ENCODE data around the gene IDE.

- TF ChIP-seq, protein P1, sequence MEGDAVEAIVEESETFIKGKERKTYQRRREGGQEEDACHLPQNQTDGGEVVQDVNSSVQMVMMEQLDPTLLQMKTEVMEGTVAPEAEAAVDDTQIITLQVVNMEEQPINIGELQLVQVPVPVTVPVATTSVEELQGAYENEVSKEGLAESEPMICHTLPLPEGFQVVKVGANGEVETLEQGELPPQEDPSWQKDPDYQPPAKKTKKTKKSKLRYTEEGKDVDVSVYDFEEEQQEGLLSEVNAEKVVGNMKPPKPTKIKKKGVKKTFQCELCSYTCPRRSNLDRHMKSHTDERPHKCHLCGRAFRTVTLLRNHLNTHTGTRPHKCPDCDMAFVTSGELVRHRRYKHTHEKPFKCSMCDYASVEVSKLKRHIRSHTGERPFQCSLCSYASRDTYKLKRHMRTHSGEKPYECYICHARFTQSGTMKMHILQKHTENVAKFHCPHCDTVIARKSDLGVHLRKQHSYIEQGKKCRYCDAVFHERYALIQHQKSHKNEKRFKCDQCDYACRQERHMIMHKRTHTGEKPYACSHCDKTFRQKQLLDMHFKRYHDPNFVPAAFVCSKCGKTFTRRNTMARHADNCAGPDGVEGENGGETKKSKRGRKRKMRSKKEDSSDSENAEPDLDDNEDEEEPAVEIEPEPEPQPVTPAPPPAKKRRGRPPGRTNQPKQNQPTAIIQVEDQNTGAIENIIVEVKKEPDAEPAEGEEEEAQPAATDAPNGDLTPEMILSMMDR (IDR thresholded peaks at IDR 0.05) = no peak
- no peak for TF ChIP-seq EP300 (IDR thresholded peaks at IDR 0.05)
These were observed 2.1 kb upstream of the IDE start for GRCh38 chr10:92575961-92576360.

All from gastroesophageal sphincter (tissue), 3 donors.